Activated B cell treated with CpG ODN at 0.5 μM for 24 hours (primary cell): ENCODE measurements around the gene USP24. TPM values are rescaled to one million over a fixed set of nuclear protein-coding genes. Genes with fewer than 3 reads are reported as not detected.

Experiments
- ATAC-seq: fragments of 200-7000 bp; cut with Tn5 transposase; one replicate; pipeline ENCODE4 v1.10.0; 2021; ENCODE audit warnings: low read depth, mild to moderate bottlenecking, moderate library complexity
- CTCF ChIA-PET: fragments of 350-600 bp; sonication (Branson Sonifier 250); formaldehyde crosslinking; loops from one replicate; lab custom pipeline; 2021; ENCODE audit warnings: antibody characterized with exemption; lab: Charles Lee
- POLR2A ChIA-PET: fragments of 350-600 bp; sonication (Branson Sonifier 250); formaldehyde crosslinking; loops from one replicate; lab custom pipeline; 2021; ENCODE audit warnings: antibody characterized with exemption; lab: Charles Lee
- DNase-seq: peaks from one replicate; pipeline ENCODE4 v3.0.0; 2022
- H3K27ac Mint-ChIP-seq: one replicate; pipeline ENCODE4 v1.8.0; 2020; ENCODE audit warnings: mixed read lengths
- H3K27me3 Mint-ChIP-seq: one replicate; pipeline ENCODE4 v1.8.0; 2021; ENCODE audit warnings: mixed read lengths
- H3K36me3 Mint-ChIP-seq: one replicate; pipeline ENCODE4 v1.8.0; 2021; ENCODE audit warnings: low read depth, mixed read lengths
- H3K4me1 Mint-ChIP-seq: one replicate; pipeline ENCODE4 v1.8.0; 2021; ENCODE audit warnings: mixed read lengths
- H3K4me3 Mint-ChIP-seq: one replicate; pipeline ENCODE4 v1.8.0; 2020; ENCODE audit warnings: mild to moderate bottlenecking, mixed read lengths
- H3K9me3 Mint-ChIP-seq: one replicate; pipeline ENCODE4 v1.8.0; 2020; ENCODE audit warnings: mixed read lengths
- intact Hi-C: fragments of 100-400 bp; cut with micrococcal nuclease; formaldehyde crosslinking; loops from one replicate; pipeline ENCODE4 v1.15.1; 2024
- total RNA-seq: library from RNA; stranded (reverse); gene quantifications from 2 replicates; pipeline ENCODE4 v1.2.3, GENCODE V29; 2022
- TF ChIP-seq, protein P1 (sequence below): fragments of 200-600 bp; IDR thresholded peaks from one replicate; pipeline ENCODE4 v1.8.0; 2022; ENCODE audit warnings: antibody characterized with exemption, mild to moderate bottlenecking

The USP24 gene
- total RNA-seq, 1 donor from 2014 or later: 91.4 TPM

DNA sequence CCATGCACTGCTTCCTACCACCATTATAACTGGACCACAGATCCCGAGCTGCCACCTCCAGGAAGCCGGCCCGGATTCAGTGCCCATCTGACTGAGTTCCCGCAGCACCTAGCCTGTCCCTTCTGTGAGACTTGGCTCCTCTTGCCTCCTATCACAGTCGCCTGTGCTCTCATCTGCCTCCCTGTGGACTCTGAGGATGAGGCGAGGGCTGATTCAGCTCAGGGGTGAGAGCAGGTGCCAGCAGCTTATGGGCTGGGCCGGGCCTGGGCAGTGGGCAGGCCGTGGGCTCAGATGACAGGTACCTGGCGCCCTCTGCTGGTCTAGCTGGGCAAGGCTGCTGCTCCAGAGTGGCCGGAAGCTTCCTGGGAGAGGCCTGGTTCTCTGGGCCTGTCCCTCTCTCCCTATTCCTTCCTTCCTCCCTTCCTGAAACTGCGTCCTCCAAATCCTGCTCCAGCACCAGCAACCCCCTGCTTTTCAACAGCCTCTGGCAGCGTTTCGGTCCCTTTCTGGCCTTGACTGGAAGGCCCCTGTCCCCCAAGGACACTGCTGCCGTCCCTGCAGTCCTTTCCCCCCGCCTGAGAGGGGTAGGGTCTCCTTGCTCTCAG, 193.1 kb downstream of the USP24 start:
- intact Hi-C loops: loop anchor here (1.0 kb wide), 1 partner anchor 77 kb away; no protein-coding TSS in a partner anchor

GRCh38 chr1:55018395-55018794, 196.8 kb downstream of the USP24 start:
- intact Hi-C loops: no loop called here
- POLR2A ChIA-PET: no interaction called here
- ATAC-seq: no peak
- DNase-seq: no peak
- TF ChIP-seq, protein P1, sequence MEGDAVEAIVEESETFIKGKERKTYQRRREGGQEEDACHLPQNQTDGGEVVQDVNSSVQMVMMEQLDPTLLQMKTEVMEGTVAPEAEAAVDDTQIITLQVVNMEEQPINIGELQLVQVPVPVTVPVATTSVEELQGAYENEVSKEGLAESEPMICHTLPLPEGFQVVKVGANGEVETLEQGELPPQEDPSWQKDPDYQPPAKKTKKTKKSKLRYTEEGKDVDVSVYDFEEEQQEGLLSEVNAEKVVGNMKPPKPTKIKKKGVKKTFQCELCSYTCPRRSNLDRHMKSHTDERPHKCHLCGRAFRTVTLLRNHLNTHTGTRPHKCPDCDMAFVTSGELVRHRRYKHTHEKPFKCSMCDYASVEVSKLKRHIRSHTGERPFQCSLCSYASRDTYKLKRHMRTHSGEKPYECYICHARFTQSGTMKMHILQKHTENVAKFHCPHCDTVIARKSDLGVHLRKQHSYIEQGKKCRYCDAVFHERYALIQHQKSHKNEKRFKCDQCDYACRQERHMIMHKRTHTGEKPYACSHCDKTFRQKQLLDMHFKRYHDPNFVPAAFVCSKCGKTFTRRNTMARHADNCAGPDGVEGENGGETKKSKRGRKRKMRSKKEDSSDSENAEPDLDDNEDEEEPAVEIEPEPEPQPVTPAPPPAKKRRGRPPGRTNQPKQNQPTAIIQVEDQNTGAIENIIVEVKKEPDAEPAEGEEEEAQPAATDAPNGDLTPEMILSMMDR: no peak
- Mint-ChIP-seq H3K36me3 (no peaks in the 10 kb centered on the region), H3K27ac (no peak overlapping the region), H3K4me3 (no peak overlapping the region), H3K9me3 (no peaks in the 10 kb centered on the region), H3K27me3 (peaks cover 18% of the 10 kb centered on the region), H3K4me1 (no peaks in the 10 kb centered on the region)
- CTCF ChIA-PET: no interaction called here

More for the DNA sequence above, 193.1 kb downstream of the USP24 start:
- Mint-ChIP-seq H3K4me3 (no peak overlapping the region), H3K27me3 (peaks cover 5% of the 10 kb centered on the region), H3K9me3 (no peaks in the 10 kb centered on the region), H3K36me3 (no peaks in the 10 kb centered on the region), H3K4me1 (no peaks in the 10 kb centered on the region), H3K27ac (no peak overlapping the region)
- ATAC-seq (peak; percentile 68), DNase-seq (peak; percentile 37)
- ChIA-PET CTCF (interaction anchor here (1.0 to 1.5 kb wide), 4 partner anchors 71 to 348 kb away, joined by 3 to 24 read pairs (median 6); partner anchors contain the start of gene TTC22), POLR2A (no interaction called here)
- TF ChIP-seq, protein P1: peak; percentile 52

Other genes with a start within 250 kb of the USP24 start
- not detected in 2 replicates for gene TMEM61, start 234.7 kb downstream of the USP24 start, total RNA-seq
- gene BSND, start 216.4 kb downstream of the USP24 start, total RNA-seq: 0.05 TPM in 1 of 2 replicates, not detected in the other
- gene PCSK9, start 175.8 kb downstream of the USP24 start, total RNA-seq: not detected in 2 replicates